H9 (cell line): ENCODE data around the gene HIC1. TPM values are rescaled to one million over a fixed set of nuclear protein-coding genes. Genes with fewer than 3 reads are reported as not detected.

ENCODE experiments used
- DNase-seq: peaks from one replicate; pipeline ENCODE4 v3.0.0-alpha.2; 2017
- H2AFZ ChIP-seq: one replicate; pipeline ENCODE4 v1.6.1; 2013; ENCODE audit warnings: mild to moderate bottlenecking, low read length, control low read depth, moderate library complexity
- H2AK5ac ChIP-seq: 2 replicates; pipeline ENCODE4 v1.6.1; 2013; ENCODE audit warnings: low read length, control low read depth, mixed read lengths; ENCODE audit not compliant: insufficient read length
- H2BK120ac ChIP-seq: one replicate; pipeline ENCODE4 v1.6.1; 2013; ENCODE audit warnings: low read depth, mild to moderate bottlenecking, low read length, control low read depth, inconsistent platforms; ENCODE audit not compliant: poor library complexity, severe bottlenecking
- H2BK12ac ChIP-seq: 2 replicates; pipeline ENCODE4 v1.6.1; 2013; ENCODE audit warnings: low read length, control low read depth, mixed read lengths, low read depth; ENCODE audit not compliant: insufficient read length
- H2BK15ac ChIP-seq: 2 replicates; pipeline ENCODE4 v1.6.1; 2013; ENCODE audit warnings: low read depth, low read length, control low read depth
- H2BK20ac ChIP-seq: one replicate; pipeline ENCODE4 v1.6.1; 2013; ENCODE audit warnings: low read depth, mild to moderate bottlenecking, low read length, control low read depth, inconsistent platforms; ENCODE audit not compliant: poor library complexity, severe bottlenecking
- H2BK5ac ChIP-seq: 2 replicates; pipeline ENCODE4 v1.6.1; 2013; ENCODE audit warnings: low read length, control low read depth, mixed read lengths; ENCODE audit not compliant: insufficient read length
- H3K14ac ChIP-seq: 2 replicates; pipeline ENCODE4 v1.6.1; 2013; ENCODE audit warnings: low read length, control low read depth; ENCODE audit not compliant: insufficient read depth
- H3K18ac ChIP-seq: 2 replicates; pipeline ENCODE4 v1.6.1; 2013; ENCODE audit warnings: low read depth, mild to moderate bottlenecking, mixed read lengths, low read length, control low read depth; ENCODE audit not compliant: insufficient read length
- H3K23ac ChIP-seq: 2 replicates; pipeline ENCODE4 v1.6.1; 2013; ENCODE audit warnings: low read length, control low read depth, mixed read lengths, low read depth; ENCODE audit not compliant: insufficient read length
- H3K23me2 ChIP-seq: 2 replicates; pipeline ENCODE4 v1.6.1; 2013; ENCODE audit warnings: low read depth, mild to moderate bottlenecking, mixed read lengths, low read length, control low read depth; ENCODE audit not compliant: insufficient read length, poor library complexity, severe bottlenecking
- H3K27ac ChIP-seq: 2 replicates; pipeline ENCODE4 v1.5.1; 2013; ENCODE audit warnings: low read length, control low read depth, mixed read lengths, low read depth; ENCODE audit not compliant: insufficient read length
- H3K27me3 ChIP-seq: 2 replicates; pipeline ENCODE4 v1.6.1; 2013; ENCODE audit warnings: low read length, control low read depth, inconsistent platforms; ENCODE audit not compliant: insufficient read depth
- H3K4ac ChIP-seq: 2 replicates; pipeline ENCODE4 v1.6.1; 2013; ENCODE audit warnings: low read depth, mild to moderate bottlenecking, control low read depth, inconsistent platforms, low read length, moderate library complexity
- H3K4me1 ChIP-seq: 2 replicates; pipeline ENCODE4 v1.6.1; 2013; ENCODE audit warnings: low read length, control low read depth, inconsistent platforms; ENCODE audit not compliant: insufficient read depth
- H3K4me2 ChIP-seq: 2 replicates; pipeline ENCODE4 v1.6.1; 2013; ENCODE audit warnings: low read length, control low read depth, mixed read lengths; ENCODE audit not compliant: insufficient read length, insufficient read depth
- H3K56ac ChIP-seq: 2 replicates; pipeline ENCODE4 v1.6.1; 2013; ENCODE audit warnings: low read depth, mild to moderate bottlenecking, mixed read lengths, low read length, control low read depth; ENCODE audit not compliant: insufficient read length
- H3K79me1 ChIP-seq: 2 replicates; pipeline ENCODE4 v1.6.1; 2013; ENCODE audit warnings: low read depth, mild to moderate bottlenecking, moderate library complexity, low read length, control low read depth, inconsistent platforms; ENCODE audit not compliant: insufficient read depth, poor library complexity, severe bottlenecking
- H3K79me2 ChIP-seq: 2 replicates; pipeline ENCODE4 v1.6.1; 2013; ENCODE audit warnings: low read length, control low read depth, inconsistent platforms; ENCODE audit not compliant: insufficient read depth
- H3K9ac ChIP-seq: 2 replicates; pipeline ENCODE4 v1.6.1; 2013; ENCODE audit warnings: low read length, control low read depth, mixed read lengths; ENCODE audit not compliant: insufficient read length; ENCODE audit errors: extremely low read depth
- H3K9me3 ChIP-seq: one replicate; pipeline ENCODE4 v1.6.1; 2013; ENCODE audit warnings: low read depth, low read length, inconsistent platforms; ENCODE audit not compliant: control insufficient read depth
- H3T11ph ChIP-seq: one replicate; pipeline ENCODE4 v1.6.1; 2013; ENCODE audit warnings: mild to moderate bottlenecking, low read length, control low read depth, inconsistent platforms
- H4K20me1 ChIP-seq: one replicate; pipeline ENCODE4 v1.6.1; 2013; ENCODE audit not compliant: control insufficient read depth, insufficient read length, insufficient read depth
- H4K5ac ChIP-seq: 2 replicates; pipeline ENCODE4 v1.6.1; 2013; ENCODE audit warnings: low read depth, mild to moderate bottlenecking, mixed read lengths, low read length, control low read depth; ENCODE audit not compliant: insufficient read length
- H4K8ac ChIP-seq: replicated peaks from 2 replicates; pipeline ENCODE4 v1.6.1; 2013; ENCODE audit warnings: low read length, control low read depth, mixed read lengths, low read depth; ENCODE audit not compliant: insufficient read length
- H4K91ac ChIP-seq: 2 replicates; pipeline ENCODE4 v1.6.1; 2013; ENCODE audit warnings: low read depth, mild to moderate bottlenecking, moderate library complexity, mixed read lengths, low read length, control low read depth; ENCODE audit not compliant: insufficient read length
- H3K27ac Mint-ChIP-seq, 3 experiments: 2 replicates in 2 of 3; 3 replicates in 1 of 3; pipeline ENCODE4 v1.8.0; 2020 to 2021; ENCODE audit warnings: mixed read lengths in 3 of 3, mild to moderate bottlenecking in 1 of 3, moderate library complexity in 1 of 3
- H3K27me3 Mint-ChIP-seq: 2 replicates; pipeline ENCODE4 v1.8.0; 2021; ENCODE audit warnings: low read depth, mild to moderate bottlenecking, moderate library complexity, mixed read lengths
- H3K36me3 Mint-ChIP-seq, 3 experiments: 2 replicates in 2 of 3; 3 replicates in 1 of 3; pipeline ENCODE4 v1.8.0; 2020 to 2021; ENCODE audit warnings: low read depth in 3 of 3, mixed read lengths in 3 of 3; ENCODE audit not compliant: insufficient read depth in 1 of 3
- H3K4me1 Mint-ChIP-seq, 2 experiments: 2 replicates each; pipeline ENCODE4 v1.8.0; 2020; ENCODE audit warnings: mixed read lengths in 2 of 2
- H3K4me3 Mint-ChIP-seq, 2 experiments: 2 replicates in 1 of 2; 3 replicates in 1 of 2; pipeline ENCODE4 v1.8.0; 2020 to 2021; ENCODE audit warnings: mild to moderate bottlenecking in 2 of 2, mixed read lengths in 2 of 2, moderate library complexity in 1 of 2
- H3K9me3 Mint-ChIP-seq, 2 experiments: 2 replicates in 1 of 2; 3 replicates in 1 of 2; pipeline ENCODE4 v1.8.0; 2020; ENCODE audit warnings: mild to moderate bottlenecking in 2 of 2, mixed read lengths in 2 of 2, moderate library complexity in 1 of 2
- WGBS: extraction: QIAGEN DNeasy Blood & Tissue Kit; methylation state at CpG from one replicate; pipeline ENCODE4 v1.1.7; 2013; ENCODE audit warnings: missing lambda C conversion rate, low lambda C conversion rate, mixed read lengths; ENCODE audit not compliant: insufficient read length; ENCODE audit errors: extremely low coverage; 5-methylcytosine and 5-hydroxymethylcytosine counted together
- total RNA-seq: library from RNA; stranded (reverse); gene quantifications from 2 replicates; pipeline ENCODE4 v1.2.1, GENCODE V29; 2021
- TF ChIP-seq, protein P1 (sequence below): fragments of 200-600 bp; sonication (generic); conservative IDR thresholded peaks from 3 replicates; pipeline ENCODE4 v1.8.0; 2021; ENCODE audit warnings: antibody characterized with exemption, mild to moderate bottlenecking

HIC1 gene
- total RNA-seq, 1 experiment from 2014 or later = 1.8 TPM

DNA sequence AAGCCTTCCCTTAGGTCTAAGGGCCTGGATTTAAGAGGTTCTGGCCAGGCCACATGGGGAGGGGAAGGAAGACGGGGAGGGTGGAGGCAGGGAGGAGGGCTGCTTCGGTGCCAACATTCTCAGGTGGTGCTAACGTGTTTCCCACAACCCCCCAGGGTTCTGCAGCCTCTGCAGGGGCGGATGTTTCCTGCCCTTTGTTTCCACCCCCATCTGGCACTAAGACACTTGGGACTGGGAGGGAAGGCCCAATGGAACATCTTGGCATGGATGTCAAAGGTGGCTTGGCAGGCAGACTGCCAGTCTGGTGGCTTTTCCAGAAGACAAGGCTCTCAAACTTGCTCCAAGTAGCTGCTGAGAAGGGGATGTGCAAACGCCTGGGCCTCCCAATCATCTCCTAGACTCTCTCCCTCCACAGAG, 12.7 kb downstream of the HIC1 start:
- Histone ChIP-seq H3K79me2 (no peaks in the 10 kb centered on the region), H2BK12ac (no peak overlapping the region), H3K4me2 (no peak overlapping the region), H4K8ac (no peak overlapping the region), H3K14ac (no peak overlapping the region; the same call in 1 of the 2 replicates), H3K9me3 (no peaks in the 10 kb centered on the region), H2AK5ac (no peak overlapping the region), H3K79me1 (no peaks in the 10 kb centered on the region), H2AFZ (no peak overlapping the region), H3K27ac (no peak overlapping the region), H2BK20ac (no peak overlapping the region), H3K9ac (no peak overlapping the region), H2BK120ac (no peak overlapping the region), H4K91ac (no peak overlapping the region), H3K4me1 (peaks cover 3% of the 10 kb centered on the region; the same call in 1 of the 2 replicates), H3K18ac (no peak overlapping the region), H3K27me3 (no peaks in the 10 kb centered on the region), H3T11ph (no peak overlapping the region), H2BK5ac (no peak overlapping the region), H3K4ac (no peak overlapping the region), H3K23ac (no peak overlapping the region), H3K56ac (no peak overlapping the region), H4K20me1 (peaks cover 2% of the 10 kb centered on the region), H2BK15ac (no peak overlapping the region), H3K23me2 (no peaks in the 10 kb centered on the region), H4K5ac (no peak overlapping the region)
- no CpG with 5 or more reads among the region's 5 CpGs for WGBS
- no peak for DNase-seq
- Mint-ChIP-seq H3K27me3 (no peaks in the 10 kb centered on the region), H3K4me3 (no peak overlapping the region), H3K36me3 (peaks cover 3 to 48% (median 22%) of the 10 kb centered on the region in 3 experiments), H3K27ac (no peak overlapping the region), H3K9me3 (no peaks in the 10 kb centered on the region), H3K4me1 (peaks cover 42 to 47% of the 10 kb centered on the region in 2 experiments)
- TF ChIP-seq, protein P1, sequence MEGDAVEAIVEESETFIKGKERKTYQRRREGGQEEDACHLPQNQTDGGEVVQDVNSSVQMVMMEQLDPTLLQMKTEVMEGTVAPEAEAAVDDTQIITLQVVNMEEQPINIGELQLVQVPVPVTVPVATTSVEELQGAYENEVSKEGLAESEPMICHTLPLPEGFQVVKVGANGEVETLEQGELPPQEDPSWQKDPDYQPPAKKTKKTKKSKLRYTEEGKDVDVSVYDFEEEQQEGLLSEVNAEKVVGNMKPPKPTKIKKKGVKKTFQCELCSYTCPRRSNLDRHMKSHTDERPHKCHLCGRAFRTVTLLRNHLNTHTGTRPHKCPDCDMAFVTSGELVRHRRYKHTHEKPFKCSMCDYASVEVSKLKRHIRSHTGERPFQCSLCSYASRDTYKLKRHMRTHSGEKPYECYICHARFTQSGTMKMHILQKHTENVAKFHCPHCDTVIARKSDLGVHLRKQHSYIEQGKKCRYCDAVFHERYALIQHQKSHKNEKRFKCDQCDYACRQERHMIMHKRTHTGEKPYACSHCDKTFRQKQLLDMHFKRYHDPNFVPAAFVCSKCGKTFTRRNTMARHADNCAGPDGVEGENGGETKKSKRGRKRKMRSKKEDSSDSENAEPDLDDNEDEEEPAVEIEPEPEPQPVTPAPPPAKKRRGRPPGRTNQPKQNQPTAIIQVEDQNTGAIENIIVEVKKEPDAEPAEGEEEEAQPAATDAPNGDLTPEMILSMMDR = no peak
